ENCODE results near the gene TCP11.

DNA sequence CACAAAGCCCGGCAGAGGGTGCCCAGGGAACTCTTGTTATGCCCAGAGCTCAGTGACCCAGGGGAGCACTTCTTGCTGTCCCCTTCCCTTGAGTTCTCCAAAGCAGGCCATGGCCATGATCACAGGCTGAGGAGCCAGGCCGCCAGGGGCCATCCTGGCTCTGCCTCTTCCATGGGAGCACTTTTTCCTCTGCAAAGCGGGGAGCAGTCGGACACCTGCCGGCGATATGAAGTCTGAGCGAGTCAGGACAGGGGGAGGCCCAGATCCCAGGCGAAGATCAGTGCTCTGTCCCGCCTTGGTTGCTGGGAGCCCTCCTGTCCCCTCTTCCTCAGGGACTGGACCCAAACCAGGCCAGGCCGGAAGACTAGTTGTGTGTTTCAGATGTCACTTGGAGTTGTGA lies 67.9 kb downstream of the TCP11 start:
- TF ChIP-seq TAF1 (conservative IDR thresholded peaks at IDR 0.05) = no peak
- TF ChIP-seq YY1 (IDR thresholded peaks at IDR 0.05) = no peak
- TF ChIP-seq, protein P1, sequence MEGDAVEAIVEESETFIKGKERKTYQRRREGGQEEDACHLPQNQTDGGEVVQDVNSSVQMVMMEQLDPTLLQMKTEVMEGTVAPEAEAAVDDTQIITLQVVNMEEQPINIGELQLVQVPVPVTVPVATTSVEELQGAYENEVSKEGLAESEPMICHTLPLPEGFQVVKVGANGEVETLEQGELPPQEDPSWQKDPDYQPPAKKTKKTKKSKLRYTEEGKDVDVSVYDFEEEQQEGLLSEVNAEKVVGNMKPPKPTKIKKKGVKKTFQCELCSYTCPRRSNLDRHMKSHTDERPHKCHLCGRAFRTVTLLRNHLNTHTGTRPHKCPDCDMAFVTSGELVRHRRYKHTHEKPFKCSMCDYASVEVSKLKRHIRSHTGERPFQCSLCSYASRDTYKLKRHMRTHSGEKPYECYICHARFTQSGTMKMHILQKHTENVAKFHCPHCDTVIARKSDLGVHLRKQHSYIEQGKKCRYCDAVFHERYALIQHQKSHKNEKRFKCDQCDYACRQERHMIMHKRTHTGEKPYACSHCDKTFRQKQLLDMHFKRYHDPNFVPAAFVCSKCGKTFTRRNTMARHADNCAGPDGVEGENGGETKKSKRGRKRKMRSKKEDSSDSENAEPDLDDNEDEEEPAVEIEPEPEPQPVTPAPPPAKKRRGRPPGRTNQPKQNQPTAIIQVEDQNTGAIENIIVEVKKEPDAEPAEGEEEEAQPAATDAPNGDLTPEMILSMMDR (IDR thresholded peaks at IDR 0.05; ENCODE audit: low read depth, low read length, missing input control) = no peak
- no peak for TF ChIP-seq HNF4G (IDR thresholded peaks at IDR 0.05)
- TF ChIP-seq, protein P2, sequence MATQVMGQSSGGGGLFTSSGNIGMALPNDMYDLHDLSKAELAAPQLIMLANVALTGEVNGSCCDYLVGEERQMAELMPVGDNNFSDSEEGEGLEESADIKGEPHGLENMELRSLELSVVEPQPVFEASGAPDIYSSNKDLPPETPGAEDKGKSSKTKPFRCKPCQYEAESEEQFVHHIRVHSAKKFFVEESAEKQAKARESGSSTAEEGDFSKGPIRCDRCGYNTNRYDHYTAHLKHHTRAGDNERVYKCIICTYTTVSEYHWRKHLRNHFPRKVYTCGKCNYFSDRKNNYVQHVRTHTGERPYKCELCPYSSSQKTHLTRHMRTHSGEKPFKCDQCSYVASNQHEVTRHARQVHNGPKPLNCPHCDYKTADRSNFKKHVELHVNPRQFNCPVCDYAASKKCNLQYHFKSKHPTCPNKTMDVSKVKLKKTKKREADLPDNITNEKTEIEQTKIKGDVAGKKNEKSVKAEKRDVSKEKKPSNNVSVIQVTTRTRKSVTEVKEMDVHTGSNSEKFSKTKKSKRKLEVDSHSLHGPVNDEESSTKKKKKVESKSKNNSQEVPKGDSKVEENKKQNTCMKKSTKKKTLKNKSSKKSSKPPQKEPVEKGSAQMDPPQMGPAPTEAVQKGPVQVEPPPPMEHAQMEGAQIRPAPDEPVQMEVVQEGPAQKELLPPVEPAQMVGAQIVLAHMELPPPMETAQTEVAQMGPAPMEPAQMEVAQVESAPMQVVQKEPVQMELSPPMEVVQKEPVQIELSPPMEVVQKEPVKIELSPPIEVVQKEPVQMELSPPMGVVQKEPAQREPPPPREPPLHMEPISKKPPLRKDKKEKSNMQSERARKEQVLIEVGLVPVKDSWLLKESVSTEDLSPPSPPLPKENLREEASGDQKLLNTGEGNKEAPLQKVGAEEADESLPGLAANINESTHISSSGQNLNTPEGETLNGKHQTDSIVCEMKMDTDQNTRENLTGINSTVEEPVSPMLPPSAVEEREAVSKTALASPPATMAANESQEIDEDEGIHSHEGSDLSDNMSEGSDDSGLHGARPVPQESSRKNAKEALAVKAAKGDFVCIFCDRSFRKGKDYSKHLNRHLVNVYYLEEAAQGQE (IDR thresholded peaks at IDR 0.05) = no peak
- TF ChIP-seq EGR1 (IDR thresholded peaks at IDR 0.05; ENCODE audit: low read depth in 2 of 2) = no peak
